ENCODE results near the gene THBS3.
"Not testable (repeated sequence)": the region's sequence is repeated elsewhere in the genome, so short reads cannot be mapped to it uniquely, and the experiment has no call there.

The THBS3 gene

GRCh38 chr1:155168456-155169210 lies 39.1 kb downstream of the THBS3 start:
- Histone ChIP-seq H3K9me3 (no peaks in the 10 kb centered on the region), H3K27me3 (no peaks in the 10 kb centered on the region), H3K4me3 (ENCODE audit: low read depth, low read length) (no peak overlapping the region), H3K4me1 (peaks cover 2% of the 10 kb centered on the region), H3K36me3 (no peaks in the 10 kb centered on the region)
- TF ChIP-seq, protein P1, sequence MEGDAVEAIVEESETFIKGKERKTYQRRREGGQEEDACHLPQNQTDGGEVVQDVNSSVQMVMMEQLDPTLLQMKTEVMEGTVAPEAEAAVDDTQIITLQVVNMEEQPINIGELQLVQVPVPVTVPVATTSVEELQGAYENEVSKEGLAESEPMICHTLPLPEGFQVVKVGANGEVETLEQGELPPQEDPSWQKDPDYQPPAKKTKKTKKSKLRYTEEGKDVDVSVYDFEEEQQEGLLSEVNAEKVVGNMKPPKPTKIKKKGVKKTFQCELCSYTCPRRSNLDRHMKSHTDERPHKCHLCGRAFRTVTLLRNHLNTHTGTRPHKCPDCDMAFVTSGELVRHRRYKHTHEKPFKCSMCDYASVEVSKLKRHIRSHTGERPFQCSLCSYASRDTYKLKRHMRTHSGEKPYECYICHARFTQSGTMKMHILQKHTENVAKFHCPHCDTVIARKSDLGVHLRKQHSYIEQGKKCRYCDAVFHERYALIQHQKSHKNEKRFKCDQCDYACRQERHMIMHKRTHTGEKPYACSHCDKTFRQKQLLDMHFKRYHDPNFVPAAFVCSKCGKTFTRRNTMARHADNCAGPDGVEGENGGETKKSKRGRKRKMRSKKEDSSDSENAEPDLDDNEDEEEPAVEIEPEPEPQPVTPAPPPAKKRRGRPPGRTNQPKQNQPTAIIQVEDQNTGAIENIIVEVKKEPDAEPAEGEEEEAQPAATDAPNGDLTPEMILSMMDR (IDR thresholded peaks at IDR 0.05; ENCODE audit: low read depth, low read length), result no peak
- no peak for DNase-seq

DNA sequence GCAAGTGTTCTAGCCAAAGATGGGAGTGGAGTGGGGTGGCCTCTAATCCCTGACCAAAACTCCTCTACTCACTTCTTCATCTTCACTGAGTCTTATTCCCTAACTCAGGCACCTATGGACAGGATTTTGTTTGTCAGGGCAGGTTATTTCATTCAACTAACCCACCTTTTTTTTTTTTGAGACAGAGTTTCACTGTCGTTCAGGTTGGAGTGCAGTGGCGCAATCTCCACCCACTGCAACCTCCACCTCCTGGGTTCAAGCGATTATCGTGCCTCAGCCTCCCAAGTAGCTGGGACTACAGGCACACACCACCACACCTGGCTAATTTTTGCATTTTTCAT lies 39.6 kb downstream of the THBS3 start:
- not testable (repeated sequence) for H3K27me3 ChIP-seq; DNase-seq; H3K4me3 ChIP-seq (ENCODE audit: low read depth, low read length); H3K9me3 ChIP-seq; H3K4me1 ChIP-seq; H3K36me3 ChIP-seq

GRCh38 chr1:155167166-155168104 lies 40.3 kb downstream of the THBS3 start:
- DNase-seq, result peak; percentile 92
- Histone ChIP-seq H3K36me3 (no peaks in the 10 kb centered on the region), H3K4me3 (ENCODE audit: low read depth, low read length) (peak overlapping the region; percentile 42), H3K27me3 (no peaks in the 10 kb centered on the region), H3K9me3 (no peaks in the 10 kb centered on the region), H3K4me1 (peaks cover 2% of the 10 kb centered on the region)
- TF ChIP-seq, protein P1 (IDR thresholded peaks at IDR 0.05; ENCODE audit: low read depth, low read length), result peak; percentile 95

- peak; percentile 61 for DNase-seq
- Histone ChIP-seq H3K9me3 (no peaks in the 10 kb centered on the region), H3K27me3 (no peaks in the 10 kb centered on the region), H3K4me1 (peaks cover 2% of the 10 kb centered on the region), H3K36me3 (no peaks in the 10 kb centered on the region), H3K4me3 (ENCODE audit: low read depth, low read length) (peak overlapping the region; percentile 42)
- TF ChIP-seq, protein P1 (IDR thresholded peaks at IDR 0.05; ENCODE audit: low read depth, low read length), result no peak
Measured at GRCh38 chr1:155166471-155167165, 41.1 kb downstream of the THBS3 start.

- TF ChIP-seq, protein P1 (IDR thresholded peaks at IDR 0.05; ENCODE audit: low read depth, low read length), result no peak
- H3K9me3 ChIP-seq, result no peaks in the 10 kb centered on the region
- peaks cover 2% of the 10 kb centered on the region for H3K4me1 ChIP-seq
- no peaks in the 10 kb centered on the region for H3K36me3 ChIP-seq
- no peak for DNase-seq
- no peaks in the 10 kb centered on the region for H3K27me3 ChIP-seq
- H3K4me3 ChIP-seq (ENCODE audit: low read depth, low read length), result peak overlapping the region; percentile 42
Measured at GRCh38 chr1:155166051-155166470, 41.6 kb downstream of the THBS3 start.

DNA sequence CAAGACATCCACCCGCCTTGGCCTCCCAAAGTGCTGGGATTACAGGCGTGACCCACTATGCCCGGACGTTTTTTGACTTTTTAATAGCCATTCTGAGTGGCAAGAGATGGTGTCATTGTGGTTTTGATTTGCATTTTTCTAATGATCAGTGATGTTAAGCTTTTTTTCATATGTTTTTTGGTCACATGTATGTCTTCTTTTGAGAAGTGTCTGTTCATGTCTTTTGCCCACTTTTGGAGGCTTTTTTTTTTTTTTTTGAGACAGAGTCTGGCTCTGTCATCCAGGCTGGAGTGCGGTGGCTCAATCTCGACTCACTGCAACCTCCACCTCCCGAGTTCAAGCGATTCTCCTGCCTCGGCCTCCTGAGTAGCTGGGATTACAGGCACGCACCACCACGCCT lies 43.1 kb downstream of the THBS3 start:
- H3K4me3 ChIP-seq (ENCODE audit: low read depth, low read length); H3K27me3 ChIP-seq; DNase-seq; H3K9me3 ChIP-seq; H3K36me3 ChIP-seq; H3K4me1 ChIP-seq: not testable (repeated sequence)

DNA sequence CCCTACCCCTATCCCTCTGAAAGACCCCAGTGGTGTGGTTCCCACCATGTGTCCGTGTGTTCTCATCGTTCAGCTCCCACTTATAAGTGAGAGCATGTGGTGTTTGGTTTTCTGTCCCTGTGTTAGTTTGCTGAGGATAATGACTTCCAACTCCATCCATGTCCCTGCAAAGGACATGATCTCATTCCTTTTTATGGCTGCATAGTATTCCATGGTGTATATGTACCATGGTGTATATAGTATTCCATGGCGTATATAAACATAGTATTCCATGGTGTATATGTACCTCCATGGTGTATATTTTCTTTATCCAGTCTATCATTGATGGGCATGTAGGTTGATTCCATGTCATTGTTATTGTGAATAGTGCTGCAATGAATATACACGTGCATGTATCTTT lies 43.9 kb downstream of the THBS3 start:
- H3K27me3 ChIP-seq; H3K4me1 ChIP-seq; DNase-seq; H3K4me3 ChIP-seq (ENCODE audit: low read depth, low read length); H3K9me3 ChIP-seq; H3K36me3 ChIP-seq: not testable (repeated sequence)

DNA sequence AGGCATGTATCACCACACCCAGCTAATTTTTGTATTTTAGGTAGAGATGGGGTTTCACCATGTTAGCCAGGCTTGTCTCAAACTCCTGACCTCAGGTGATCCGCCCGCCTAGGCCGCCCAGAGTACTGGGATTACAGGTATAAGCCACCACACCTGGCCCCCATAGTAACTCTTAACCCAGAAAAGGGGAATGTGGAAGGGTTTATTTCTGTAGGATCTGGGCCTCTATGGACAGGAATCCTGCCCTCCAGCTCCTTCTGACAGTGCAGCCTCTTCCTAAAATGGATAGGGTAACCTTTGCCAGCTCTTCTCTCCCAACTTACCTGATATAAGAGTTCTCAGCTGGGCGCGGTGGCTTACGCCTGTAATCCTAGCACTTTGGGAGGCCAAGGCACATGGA lies 45.1 kb downstream of the THBS3 start:
- not testable (repeated sequence) for H3K9me3 ChIP-seq; DNase-seq; H3K27me3 ChIP-seq; H3K4me1 ChIP-seq; H3K36me3 ChIP-seq; H3K4me3 ChIP-seq (ENCODE audit: low read depth, low read length)
